AG10803 (cell line): ENCODE results near the gene DOCK9.
A peak's percentile ranks its signal among the peaks of the same experiment; 100 is the strongest.

Experiments
- DNase-seq: peaks from one replicate; pipeline ENCODE4 v3.0.0; 2010; ENCODE audit warnings: low read depth
- H3K4me3 ChIP-seq: 2 replicates; pipeline ENCODE4 v1.5.1; 2011; ENCODE audit warnings: mild to moderate bottlenecking, low read length, control low read depth
- TF ChIP-seq, protein P1 (sequence below): conservative IDR thresholded peaks from 2 replicates; pipeline ENCODE4 v1.5.1; 2011; ENCODE audit warnings: mild to moderate bottlenecking, low read length, control low read depth, inconsistent platforms

Gene DOCK9

DNA sequence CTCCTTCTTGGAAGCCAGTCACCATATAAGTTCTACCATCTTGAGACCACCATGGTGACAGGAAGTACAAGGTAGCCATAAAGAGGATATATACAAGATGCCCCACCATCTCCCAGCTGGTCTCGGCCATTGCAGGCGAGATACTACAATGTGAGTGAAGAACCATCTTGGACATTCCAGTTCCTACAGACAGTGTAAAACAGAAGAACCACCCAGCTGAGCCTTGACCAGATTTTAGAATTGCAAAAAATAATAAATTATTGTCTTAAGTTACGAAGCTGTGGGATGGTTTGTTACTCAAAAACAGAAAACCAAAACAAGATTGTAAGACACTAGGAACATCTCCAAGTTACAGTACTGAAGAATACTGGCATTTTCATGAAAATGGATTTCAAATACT, 43.6 kb downstream of the DOCK9 start:
- no peak for DNase-seq
- no peak overlapping the region for H3K4me3 ChIP-seq
- TF ChIP-seq, protein P1, sequence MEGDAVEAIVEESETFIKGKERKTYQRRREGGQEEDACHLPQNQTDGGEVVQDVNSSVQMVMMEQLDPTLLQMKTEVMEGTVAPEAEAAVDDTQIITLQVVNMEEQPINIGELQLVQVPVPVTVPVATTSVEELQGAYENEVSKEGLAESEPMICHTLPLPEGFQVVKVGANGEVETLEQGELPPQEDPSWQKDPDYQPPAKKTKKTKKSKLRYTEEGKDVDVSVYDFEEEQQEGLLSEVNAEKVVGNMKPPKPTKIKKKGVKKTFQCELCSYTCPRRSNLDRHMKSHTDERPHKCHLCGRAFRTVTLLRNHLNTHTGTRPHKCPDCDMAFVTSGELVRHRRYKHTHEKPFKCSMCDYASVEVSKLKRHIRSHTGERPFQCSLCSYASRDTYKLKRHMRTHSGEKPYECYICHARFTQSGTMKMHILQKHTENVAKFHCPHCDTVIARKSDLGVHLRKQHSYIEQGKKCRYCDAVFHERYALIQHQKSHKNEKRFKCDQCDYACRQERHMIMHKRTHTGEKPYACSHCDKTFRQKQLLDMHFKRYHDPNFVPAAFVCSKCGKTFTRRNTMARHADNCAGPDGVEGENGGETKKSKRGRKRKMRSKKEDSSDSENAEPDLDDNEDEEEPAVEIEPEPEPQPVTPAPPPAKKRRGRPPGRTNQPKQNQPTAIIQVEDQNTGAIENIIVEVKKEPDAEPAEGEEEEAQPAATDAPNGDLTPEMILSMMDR, result no peak

DNA sequence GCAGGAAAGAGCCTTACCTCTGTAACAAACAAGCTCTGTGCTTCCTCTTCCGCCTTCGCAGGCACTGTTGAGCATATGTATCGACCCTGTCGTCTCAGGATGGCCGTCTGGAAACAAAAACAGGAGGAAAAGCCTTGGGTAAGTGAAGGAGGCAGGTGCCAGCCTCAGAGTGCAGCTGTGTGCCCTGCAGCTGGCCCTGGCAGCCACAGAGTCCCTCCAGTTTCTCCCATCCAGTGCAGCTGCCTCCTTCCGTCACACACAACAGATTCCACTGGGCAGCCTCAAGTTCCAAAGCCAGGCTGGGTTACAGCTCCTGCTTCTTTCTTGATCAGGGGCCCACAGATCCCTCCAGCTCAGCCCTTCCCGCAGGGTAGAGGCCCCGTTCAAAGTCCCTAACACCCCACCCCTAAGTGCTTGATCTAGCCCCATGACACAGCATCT, 47.7 kb downstream of the DOCK9 start:
- no peak overlapping the region for H3K4me3 ChIP-seq
- TF ChIP-seq, protein P1, result no peak
- no peak for DNase-seq

DNA sequence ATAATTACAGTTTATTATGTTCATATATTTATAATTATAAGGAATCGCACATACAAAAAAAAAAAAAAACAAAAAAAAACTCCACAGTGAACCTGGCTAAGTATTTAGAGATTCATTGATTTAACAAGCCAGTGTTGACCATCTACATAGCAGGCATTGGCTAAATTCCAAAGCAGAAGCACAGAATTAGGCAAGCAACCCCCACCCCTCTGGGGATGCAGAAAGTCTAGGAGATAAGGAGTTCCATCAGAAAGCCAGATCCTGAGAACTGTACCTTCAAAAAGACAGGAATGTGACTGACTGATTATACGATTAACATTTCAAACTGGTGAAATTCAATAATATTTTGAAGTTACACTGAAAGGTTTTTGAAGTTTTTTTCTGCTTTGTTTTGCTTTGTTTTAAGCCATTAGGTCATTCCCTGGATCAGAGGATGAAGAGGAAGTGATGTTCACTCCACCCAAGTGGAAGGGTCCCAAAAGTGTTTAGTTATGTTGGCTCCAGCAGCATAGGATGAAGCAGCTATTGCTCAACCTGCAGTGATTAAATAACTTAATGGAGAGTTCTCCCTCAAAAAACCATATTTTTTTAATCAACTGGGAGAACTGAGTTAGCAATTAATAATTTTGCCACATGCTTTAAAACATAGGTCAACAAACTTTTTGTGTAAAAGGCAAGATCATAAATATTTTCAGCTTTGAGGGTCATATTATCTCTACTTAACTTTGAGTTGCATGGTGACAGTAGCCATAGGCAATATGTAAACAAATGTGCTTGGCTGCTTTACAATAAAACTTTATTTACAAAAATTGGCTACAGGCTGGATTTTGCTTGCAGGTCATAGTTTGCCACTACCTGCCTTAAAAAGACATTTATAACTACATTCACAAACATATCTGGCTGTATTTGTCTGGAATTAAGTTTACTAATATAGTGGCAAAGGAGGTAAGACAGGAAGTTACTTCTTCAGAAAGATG, 49.6 kb downstream of the DOCK9 start:
- TF ChIP-seq, protein P1, result no peak
- no peak overlapping the region for H3K4me3 ChIP-seq
- DNase-seq, result peak; percentile 93

DNA sequence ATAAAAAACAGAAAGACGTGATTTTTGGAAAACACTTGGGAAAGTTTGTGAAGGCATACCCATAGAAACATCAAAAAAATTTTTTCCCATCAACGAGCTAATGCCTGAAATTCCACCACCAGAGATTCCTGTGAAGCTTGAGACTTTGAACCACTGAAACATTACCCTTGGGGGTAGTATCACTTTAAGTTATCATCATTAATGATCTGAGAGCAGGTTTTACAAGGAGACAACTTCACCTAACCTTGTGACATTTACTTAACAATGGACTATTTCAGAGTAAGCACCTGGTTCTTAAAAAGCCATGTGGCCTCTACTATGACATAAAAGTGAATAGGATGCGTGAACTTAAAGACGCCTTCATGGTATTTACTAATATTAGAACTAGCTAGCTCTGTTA, 51.9 kb downstream of the DOCK9 start:
- H3K4me3 ChIP-seq, result no peak overlapping the region
- DNase-seq, result no peak
- TF ChIP-seq, protein P1, result no peak

DNA sequence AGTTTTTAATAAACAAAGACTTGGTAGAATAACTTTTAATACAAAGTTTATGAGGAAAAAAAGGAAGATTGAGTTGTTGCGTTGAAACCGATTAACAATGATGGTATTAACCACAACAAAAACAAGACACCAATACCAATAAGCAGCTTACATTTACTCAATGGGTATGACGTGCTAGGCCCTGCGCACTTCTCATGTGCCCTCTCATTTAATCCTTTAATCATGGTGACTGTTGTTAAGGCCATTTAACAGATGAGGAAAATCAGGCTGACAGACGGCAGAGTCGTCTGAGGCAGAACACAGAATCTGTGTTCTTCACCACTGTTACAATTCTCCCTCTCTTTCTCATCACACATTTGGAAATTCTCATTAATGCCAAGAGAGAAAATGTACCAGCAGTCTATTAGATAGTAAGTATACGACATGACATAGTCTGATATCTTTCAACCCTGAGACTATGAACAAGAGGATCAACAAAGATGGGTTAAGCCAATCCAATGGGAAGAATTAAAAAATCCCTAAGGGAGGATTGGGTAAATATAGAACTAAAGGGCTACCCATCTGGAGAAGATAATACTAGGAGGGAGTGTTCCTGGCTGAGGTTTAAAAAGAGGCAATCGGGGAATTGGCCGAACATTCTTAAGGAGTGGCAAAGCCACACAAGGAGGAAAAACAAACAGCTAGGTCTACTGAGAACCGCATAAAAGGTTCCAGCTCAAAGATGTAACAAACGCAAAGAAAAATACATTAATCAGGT, 54.0 kb downstream of the DOCK9 start:
- DNase-seq, result peak; percentile 20
- H3K4me3 ChIP-seq, result no peak overlapping the region
- TF ChIP-seq, protein P1, result no peak

DNA sequence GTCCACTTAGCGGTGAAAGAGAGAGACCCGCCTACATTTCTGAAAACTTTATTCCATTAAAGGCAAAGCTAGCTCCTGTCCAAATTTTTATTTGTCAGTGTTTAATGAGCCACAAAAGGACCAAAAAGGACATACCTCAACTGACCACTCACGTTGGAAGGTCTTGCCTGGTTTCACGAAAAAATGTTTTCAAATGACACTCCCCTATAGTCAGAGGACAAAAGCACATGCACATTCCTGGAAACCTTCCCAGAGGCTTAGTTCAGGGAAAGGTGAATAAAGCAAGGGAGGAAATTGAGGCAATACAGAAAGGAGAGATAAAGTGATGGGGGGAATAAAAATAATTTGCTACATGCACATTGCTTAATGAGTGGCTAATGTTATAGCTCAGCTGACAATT, 55.6 kb downstream of the DOCK9 start:
- TF ChIP-seq, protein P1, result no peak
- no peak for DNase-seq
- H3K4me3 ChIP-seq, result no peak overlapping the region
